ENCODE results near the gene C1orf174. TPM values are rescaled to one million over a fixed set of nuclear protein-coding genes. Genes with fewer than 3 reads are reported as not detected.

Gene C1orf174
- total RNA-seq, 1 experiment from 2014 or later, result 21.1 TPM

GRCh38 chr1:3909615-3910014 is 9.5 kb upstream of the C1orf174 start:
- no CpG with 5 or more reads among the region's 7 CpGs for WGBS (ENCODE audit: extremely low coverage, insufficient read length, low lambda C conversion rate)

More at GRCh38 chr1:3909615-3910014, 9.5 kb upstream of the C1orf174 start:
- H3K23me2 ChIP-seq (ENCODE audit: insufficient read length, low read depth, low read length, poor library complexity, severe bottlenecking), result no peaks in the 10 kb centered on the region
- no peak overlapping the region for H2AFZ ChIP-seq (ENCODE audit: low read length)
- Mint-ChIP-seq H3K4me1 (peaks cover 17 to 21% of the 10 kb centered on the region in 2 experiments), H3K27me3 (ENCODE audit: low read depth) (peaks cover 5% of the 10 kb centered on the region), H3K36me3 (ENCODE audit: insufficient read depth in 1 of 3, low read depth in 3 of 3) (no peaks in the 10 kb centered on the region), H3K27ac (no peak overlapping the region), H3K9me3 (no peaks in the 10 kb centered on the region), H3K4me3 (no peak overlapping the region)
- H3K56ac ChIP-seq (ENCODE audit: insufficient read length, low read depth, low read length), result no peak overlapping the region
- H4K8ac ChIP-seq (replicated peaks; ENCODE audit: insufficient read length, low read depth, low read length), result no peak overlapping the region
- no peak overlapping the region for H2BK20ac ChIP-seq (ENCODE audit: low read depth, low read length, poor library complexity, severe bottlenecking)
- no peaks in the 10 kb centered on the region; the same call in 1 of the 2 replicates for H3K4me1 ChIP-seq (ENCODE audit: insufficient read depth, low read length)
- H3T11ph ChIP-seq (ENCODE audit: low read length), result no peak overlapping the region
- H4K91ac ChIP-seq (ENCODE audit: insufficient read length, low read depth, low read length), result no peak overlapping the region
- H3K23ac ChIP-seq (ENCODE audit: insufficient read length, low read depth, low read length), result no peak overlapping the region
- no peak overlapping the region for H3K9ac ChIP-seq (ENCODE audit: extremely low read depth, insufficient read length, low read length)
- no peak overlapping the region for H3K14ac ChIP-seq (ENCODE audit: insufficient read depth, low read length)
- H3K79me1 ChIP-seq (ENCODE audit: insufficient read depth, low read depth, low read length, poor library complexity, severe bottlenecking), result no peaks in the 10 kb centered on the region
- no peaks in the 10 kb centered on the region for H4K20me1 ChIP-seq (ENCODE audit: control insufficient read depth, insufficient read depth, insufficient read length)
- H2BK5ac ChIP-seq (ENCODE audit: insufficient read length, low read length), result no peak overlapping the region
- H3K4ac ChIP-seq (ENCODE audit: low read depth, low read length), result no peak overlapping the region
- no peak overlapping the region for H2BK120ac ChIP-seq (ENCODE audit: low read depth, low read length, poor library complexity, severe bottlenecking)
- no peaks in the 10 kb centered on the region for H3K9me3 ChIP-seq (ENCODE audit: control insufficient read depth, low read depth, low read length)
- H3K27ac ChIP-seq (ENCODE audit: insufficient read length, low read depth, low read length), result no peak overlapping the region
- no peak overlapping the region for H2AK5ac ChIP-seq (ENCODE audit: insufficient read length, low read length)
- DNase-seq, result no peak
- H2BK12ac ChIP-seq (ENCODE audit: insufficient read length, low read depth, low read length), result no peak overlapping the region
- H3K4me2 ChIP-seq (ENCODE audit: insufficient read depth, insufficient read length, low read length), result no peak overlapping the region
- H2BK15ac ChIP-seq (ENCODE audit: low read depth, low read length), result no peak overlapping the region
- no peaks in the 10 kb centered on the region for H3K27me3 ChIP-seq (ENCODE audit: insufficient read depth, low read length)
- no peak overlapping the region for H4K5ac ChIP-seq (ENCODE audit: insufficient read length, low read depth, low read length)
- H3K79me2 ChIP-seq (ENCODE audit: insufficient read depth, low read length), result no peaks in the 10 kb centered on the region
- no peak overlapping the region for H3K18ac ChIP-seq (ENCODE audit: insufficient read length, low read depth, low read length)
- no peak for TF ChIP-seq CTCF (conservative IDR thresholded peaks at IDR 0.05)
